Stimulated activated CD4-positive, alpha-beta T cell treated with anti-CD3 and anti-CD28 coated beads, Interleukin-1b, Interleukin-23, amount 100 ng/mL, for 1 hour (primary cell): Measurements from ENCODE around the gene ACBD4.

Experiments
- DNase-seq, 2 donors: peaks; one replicate each; pipeline ENCODE4 v3.0.0-alpha.2; 2020; ENCODE audit warnings: low read depth in 2 of 2

ACBD4 gene

GRCh38 chr17:45104497-45104896 lies 31.0 kb upstream of the ACBD4 start:
- no peak for DNase-seq

- no peak for DNase-seq
These were observed 30.4 kb upstream of the ACBD4 start for GRCh38 chr17:45104907-45105624.

- DNase-seq = no peak
These were observed 29.4 kb upstream of the ACBD4 start for GRCh38 chr17:45106096-45106495.

GRCh38 chr17:45106582-45106981 lies 28.9 kb upstream of the ACBD4 start:
- DNase-seq = no peak

GRCh38 chr17:45107293-45108010 lies 28.0 kb upstream of the ACBD4 start:
- no peak for DNase-seq

- DNase-seq = no peak
These were observed 27.4 kb upstream of the ACBD4 start for GRCh38 chr17:45108051-45108450.

GRCh38 chr17:45108595-45109521 lies 26.6 kb upstream of the ACBD4 start:
- no peak for DNase-seq

GRCh38 chr17:45110676-45111611 lies 24.5 kb upstream of the ACBD4 start:
- DNase-seq = no peak

- no peak for DNase-seq
These were observed 23.6 kb upstream of the ACBD4 start for GRCh38 chr17:45111850-45112249.

GRCh38 chr17:45112559-45113423 lies 22.7 kb upstream of the ACBD4 start:
- DNase-seq = no peak

GRCh38 chr17:45113424-45113754 lies 22.1 kb upstream of the ACBD4 start:
- DNase-seq = no peak

GRCh38 chr17:45114117-45114932 lies 21.2 kb upstream of the ACBD4 start:
- DNase-seq = no peak

- no peak for DNase-seq
These were observed 20.4 kb upstream of the ACBD4 start for GRCh38 chr17:45115015-45115625.

GRCh38 chr17:45115871-45116270 lies 19.6 kb upstream of the ACBD4 start:
- no peak for DNase-seq

GRCh38 chr17:45116434-45117016 lies 19.0 kb upstream of the ACBD4 start:
- no peak for DNase-seq

- DNase-seq = no peak
These were observed 18.2 kb upstream of the ACBD4 start for GRCh38 chr17:45117334-45117733.

- no peak for DNase-seq
These were observed 17.4 kb upstream of the ACBD4 start for GRCh38 chr17:45117848-45118646.

- no peak for DNase-seq
These were observed 16.8 kb upstream of the ACBD4 start for GRCh38 chr17:45118691-45119090.
